Measurements from ENCODE around the gene KIAA0825.

The KIAA0825 gene, protein sequence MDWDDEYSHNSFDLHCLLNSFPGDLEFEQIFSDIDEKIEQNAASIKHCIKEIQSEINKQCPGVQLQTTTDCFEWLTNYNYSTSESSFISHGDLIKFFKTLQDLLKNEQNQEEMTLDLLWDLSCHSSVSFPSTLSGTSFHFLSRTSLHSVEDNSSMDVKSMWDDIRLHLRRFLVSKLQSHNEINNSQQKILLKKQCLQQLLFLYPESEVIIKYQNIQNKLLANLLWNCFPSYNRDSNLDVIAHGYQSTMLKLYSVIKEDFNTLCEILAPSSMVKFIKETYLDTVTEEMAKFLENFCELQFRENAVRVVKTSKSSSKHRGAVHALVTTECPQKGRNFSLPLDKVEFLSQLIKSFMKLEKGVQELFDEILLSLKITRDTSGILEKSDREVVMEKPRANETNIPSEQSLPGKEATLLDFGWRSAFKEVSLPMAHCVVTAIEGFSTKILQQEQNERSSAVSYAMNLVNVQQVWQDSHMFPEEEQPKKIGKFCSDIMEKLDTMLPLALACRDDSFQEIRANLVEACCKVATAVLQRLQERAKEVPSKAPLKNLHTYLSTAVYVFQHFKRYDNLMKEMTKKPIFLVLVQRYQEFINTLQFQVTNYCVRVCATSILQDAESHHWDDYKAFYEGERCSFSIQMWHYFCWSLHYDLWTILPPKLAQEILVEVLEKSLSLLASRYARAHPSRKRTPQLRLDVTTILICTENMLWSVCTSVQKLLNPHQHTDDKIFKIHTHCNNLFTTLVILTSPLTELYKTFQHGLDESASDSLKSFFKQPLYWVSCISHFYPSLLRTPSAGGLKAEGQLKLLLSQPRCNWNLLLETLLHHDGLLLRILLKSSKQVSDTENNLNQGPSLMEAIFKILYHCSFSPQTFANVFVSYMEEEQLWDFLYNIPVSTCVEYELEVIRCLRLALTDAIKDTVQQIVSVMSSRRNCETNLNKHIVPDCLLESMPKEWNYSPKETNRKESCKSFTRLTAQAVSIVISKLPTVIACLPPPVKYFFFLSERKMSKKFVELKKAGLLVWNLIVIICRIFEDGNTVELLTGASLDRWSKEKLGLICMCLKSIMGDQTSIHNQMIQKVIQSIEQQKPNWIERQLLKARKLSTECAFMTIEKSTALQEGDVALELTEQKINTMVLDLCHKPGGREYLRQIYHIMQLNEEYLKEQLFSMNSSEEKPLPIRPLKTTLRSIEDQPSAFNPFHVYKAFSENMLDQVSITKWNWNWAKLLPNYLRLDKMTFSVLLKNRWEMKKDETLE (N-terminal part only)

GRCh38 chr5:94618493-94619328 lies at the start of gene KIAA0825, which contains the start of gene SLF1:
Gene KIAA0825, minus strand, starts transcription at chr5:94618604. Its CDS starts 81,478 bp downstream, at chr5:94537126.
Gene SLF1, plus strand, starts transcription at chr5:94618669. Its CDS starts 10,142 bp downstream, at chr5:94628811.
- peak; percentile 92 for DNase-seq (ENCODE audit: low spot score)

GRCh38 chr5:94667937-94668336 lies 49.5 kb upstream of the KIAA0825 start:
- DNase-seq (ENCODE audit: low spot score) = no peak

DNA sequence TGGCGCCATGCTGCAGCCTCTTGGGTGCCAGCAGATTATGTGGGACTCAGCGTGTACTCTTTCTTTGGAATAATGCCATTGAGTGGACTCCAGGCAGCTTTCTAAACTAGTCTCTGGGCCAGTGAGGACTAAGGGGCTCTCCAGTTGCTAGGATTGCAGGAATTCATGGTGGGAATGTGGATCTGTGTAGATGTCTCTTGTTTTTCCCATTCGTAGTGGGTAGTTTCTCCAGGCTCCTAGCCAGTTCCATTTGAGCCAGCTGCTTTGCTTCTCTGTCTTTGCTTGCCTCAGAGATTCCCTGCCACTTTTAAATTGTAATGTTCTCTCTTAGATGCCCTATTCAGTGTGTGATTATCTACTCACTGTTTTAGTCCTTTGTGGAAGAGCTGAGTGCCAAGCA lies 42.7 kb upstream of the KIAA0825 start:
- DNase-seq (ENCODE audit: low spot score) = no peak

DNA sequence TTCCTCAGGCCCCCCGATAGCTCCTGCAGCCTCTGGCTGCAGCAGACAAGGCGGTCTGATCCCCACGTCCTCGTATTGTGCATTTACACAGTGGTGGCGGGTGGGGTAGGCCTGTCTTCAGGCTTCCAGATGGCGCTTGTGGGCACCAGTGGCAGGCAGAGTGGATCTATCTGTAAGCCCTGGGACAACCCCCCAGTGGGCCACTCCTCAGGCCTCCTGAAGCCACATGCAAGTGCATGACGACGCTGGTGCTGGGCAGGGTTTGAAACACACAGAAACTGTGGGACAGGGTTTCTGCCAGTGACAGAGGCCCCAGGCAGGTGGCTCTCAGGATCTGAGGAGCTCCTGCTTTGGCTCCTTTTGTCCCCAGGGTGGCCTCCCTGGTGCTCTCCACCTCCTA lies 42.1 kb upstream of the KIAA0825 start:
- no peak for DNase-seq (ENCODE audit: low spot score)

GRCh38 chr5:94658272-94658671 lies 39.9 kb upstream of the KIAA0825 start:
- no peak for DNase-seq (ENCODE audit: low spot score)

DNA sequence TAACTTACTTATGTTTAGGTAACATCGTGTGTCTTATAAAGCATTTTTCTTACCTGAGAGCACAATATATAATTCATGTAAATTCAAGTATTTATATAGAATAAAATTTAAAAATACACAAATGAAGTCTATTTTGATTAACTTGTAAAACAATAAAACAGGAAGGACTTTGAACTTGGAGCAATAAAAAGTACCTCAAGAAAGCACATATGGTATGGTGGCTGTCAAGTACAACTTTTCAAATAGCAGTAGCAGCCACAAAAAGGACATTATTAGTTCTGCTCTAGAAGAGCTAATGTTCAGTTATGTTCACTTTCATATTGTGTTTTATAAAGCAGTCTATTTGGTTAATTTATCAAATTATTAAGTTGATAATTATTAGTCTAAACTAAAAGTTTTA lies 31.5 kb upstream of the KIAA0825 start:
- no peak for DNase-seq (ENCODE audit: low spot score)

DNA sequence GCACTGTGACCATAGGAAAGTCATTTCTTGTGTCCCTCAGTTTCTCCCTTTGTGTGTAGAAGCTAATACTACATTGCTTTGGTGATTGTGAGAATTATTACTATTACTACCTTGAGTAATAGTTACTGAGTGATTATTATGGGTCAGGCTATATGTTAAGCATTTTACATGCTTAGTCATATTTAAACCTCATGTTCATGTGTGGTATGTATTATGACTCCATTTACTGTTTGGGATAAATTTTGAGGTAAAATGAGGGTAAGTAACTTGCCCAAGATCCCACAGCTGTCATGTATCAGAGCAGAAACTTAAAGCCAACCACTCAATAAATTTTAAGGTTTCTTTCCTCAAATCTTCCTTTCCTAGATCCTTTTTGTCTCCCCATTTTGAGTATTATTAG lies 28.4 kb upstream of the KIAA0825 start:
- DNase-seq (ENCODE audit: low spot score) = no peak

DNA sequence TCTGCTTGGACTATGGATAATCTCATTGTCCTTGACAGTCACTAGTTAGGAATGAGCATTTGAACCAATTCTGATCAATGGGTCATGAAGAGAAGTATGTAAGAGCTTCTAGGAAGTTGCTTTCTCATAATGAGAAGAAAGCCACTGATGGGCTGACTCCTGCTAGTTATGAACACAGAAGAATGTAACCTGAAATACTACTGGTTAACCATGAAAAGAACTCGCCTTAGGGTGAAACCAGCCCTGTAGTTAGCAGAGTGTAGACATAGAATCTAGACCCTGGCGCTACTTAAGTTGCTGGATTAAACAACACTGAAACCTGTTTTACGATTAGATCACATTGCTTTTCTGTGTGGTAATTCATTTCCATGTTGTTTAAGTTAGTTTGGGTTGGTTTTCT lies 26.6 kb upstream of the KIAA0825 start:
- DNase-seq (ENCODE audit: low spot score) = no peak

DNA sequence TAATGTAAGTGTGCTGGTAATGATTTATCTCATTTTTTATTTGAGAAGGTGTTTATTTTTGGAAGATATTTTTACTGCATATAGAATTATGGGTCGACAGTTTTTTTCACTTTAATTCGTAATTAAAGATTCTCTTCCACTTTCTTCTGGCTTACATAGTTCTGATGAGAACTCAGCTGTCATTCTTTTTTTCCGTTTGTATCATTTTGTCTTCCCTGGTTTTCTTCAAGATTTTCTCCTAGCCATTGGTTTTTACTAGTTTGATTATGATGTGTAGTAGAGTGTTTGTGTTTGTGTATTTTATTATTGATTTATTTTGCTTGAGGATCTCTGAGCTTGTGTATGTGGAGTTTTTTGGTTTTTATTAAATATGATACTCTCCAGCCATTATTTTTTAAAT lies 21.8 kb upstream of the KIAA0825 start:
- no peak for DNase-seq (ENCODE audit: low spot score)

GRCh38 chr5:94632024-94632423 lies 13.6 kb upstream of the KIAA0825 start:
- no peak for DNase-seq (ENCODE audit: low spot score)

GRCh38 chr5:94627191-94627590 lies 8.8 kb upstream of the KIAA0825 start:
- no peak for DNase-seq (ENCODE audit: low spot score)

GRCh38 chr5:94623877-94624276 lies 5.5 kb upstream of the KIAA0825 start:
- no peak for DNase-seq (ENCODE audit: low spot score)

DNA sequence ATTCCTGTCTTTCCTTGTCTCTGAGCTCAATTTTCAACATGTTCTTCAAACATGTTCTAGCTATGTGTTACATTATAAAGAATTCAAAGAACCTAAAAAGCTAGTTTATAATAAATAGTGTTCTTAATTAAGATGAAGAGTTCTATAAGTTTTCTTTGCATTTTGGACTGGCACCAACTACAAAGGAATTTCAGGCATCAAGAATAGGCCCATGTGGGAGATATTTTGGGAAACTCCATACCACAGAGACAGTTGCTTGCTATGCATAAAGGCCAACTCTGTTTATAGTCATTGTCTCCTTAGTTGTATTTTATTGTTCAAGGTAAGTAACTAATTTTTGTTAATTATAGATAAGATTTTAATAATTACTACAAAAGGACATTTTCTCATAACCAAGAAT lies 4.6 kb upstream of the KIAA0825 start:
- DNase-seq (ENCODE audit: low spot score) = no peak

- DNase-seq (ENCODE audit: low spot score) = no peak
These were observed 3.4 kb upstream of the KIAA0825 start for GRCh38 chr5:94621763-94622162.

- DNase-seq (ENCODE audit: low spot score) = no peak
These were observed 1.9 kb upstream of the KIAA0825 start for GRCh38 chr5:94620256-94620655.

DNA sequence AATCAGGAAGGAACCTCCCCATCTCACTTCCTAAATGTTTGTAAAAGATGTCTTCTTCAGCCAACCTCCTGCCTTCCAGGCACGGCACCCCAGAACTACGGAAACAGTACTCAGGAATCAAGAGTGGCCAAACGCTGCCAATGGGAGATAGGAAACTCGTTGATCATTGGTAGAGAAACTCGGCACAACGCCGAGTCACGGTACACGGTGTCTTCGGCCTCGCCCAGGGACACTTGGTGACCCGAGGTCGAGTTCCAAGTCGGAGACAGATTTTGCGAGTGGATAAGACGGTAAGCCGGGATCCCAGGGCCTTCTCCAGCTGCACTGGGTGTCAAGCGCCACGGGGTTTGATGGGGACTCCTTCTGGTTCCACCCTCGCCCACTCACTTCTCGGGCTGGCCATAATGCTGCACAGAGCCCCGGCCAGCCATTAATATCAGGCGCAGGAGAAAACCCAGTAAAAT lies 343 bp downstream of the KIAA0825 start:
- DNase-seq (ENCODE audit: low spot score) = peak; percentile 38

DNA sequence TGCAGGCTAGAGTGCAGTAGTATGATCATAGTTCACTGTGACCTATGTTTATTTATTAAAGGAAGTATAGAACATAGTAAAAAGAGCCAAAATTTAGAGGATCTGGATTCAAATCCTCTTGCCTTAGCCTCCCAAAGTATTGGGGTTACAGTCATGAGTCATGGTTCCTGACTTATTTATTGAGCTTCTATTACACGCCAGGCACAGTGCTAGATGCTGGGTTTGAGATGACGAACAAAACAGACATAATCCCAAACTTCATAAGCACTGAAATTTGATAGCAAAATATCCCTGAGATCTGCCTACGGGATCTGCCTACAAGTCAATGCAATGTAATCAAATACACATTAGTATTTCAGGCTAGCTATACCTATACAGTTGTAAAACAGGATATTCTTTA lies 2.5 kb downstream of the KIAA0825 start:
- no peak for DNase-seq (ENCODE audit: low spot score)

DNA sequence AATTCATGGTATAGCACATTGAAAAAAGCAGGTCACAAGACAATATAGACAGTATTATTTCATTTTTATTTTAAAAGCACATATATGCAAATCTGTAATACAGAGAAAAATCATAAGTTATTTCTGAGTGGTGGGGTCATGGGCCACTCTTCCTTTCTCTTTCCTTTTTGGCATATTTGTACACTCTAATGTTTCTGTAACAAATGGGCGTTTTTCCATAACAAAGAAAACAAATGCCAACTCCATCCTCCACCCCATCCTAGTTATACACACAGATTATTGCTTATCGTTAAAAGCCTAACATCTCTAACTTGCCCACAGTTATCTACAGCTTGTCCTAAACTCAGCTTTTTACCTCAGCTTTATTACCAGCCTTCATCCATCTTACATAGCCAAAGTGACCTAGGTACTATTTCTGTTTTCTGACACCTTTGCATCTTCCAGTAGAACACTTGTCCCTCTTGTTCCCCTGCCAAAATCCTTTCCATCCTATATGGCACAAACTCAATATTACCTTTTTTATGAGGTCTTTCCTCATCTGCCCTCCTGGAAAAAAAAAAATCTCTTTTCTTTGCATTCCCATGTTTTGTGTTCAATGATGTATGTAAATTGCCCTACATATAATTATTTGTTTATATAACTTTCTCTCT lies 4.1 kb downstream of the KIAA0825 start:
- no peak for DNase-seq (ENCODE audit: low spot score)

DNA sequence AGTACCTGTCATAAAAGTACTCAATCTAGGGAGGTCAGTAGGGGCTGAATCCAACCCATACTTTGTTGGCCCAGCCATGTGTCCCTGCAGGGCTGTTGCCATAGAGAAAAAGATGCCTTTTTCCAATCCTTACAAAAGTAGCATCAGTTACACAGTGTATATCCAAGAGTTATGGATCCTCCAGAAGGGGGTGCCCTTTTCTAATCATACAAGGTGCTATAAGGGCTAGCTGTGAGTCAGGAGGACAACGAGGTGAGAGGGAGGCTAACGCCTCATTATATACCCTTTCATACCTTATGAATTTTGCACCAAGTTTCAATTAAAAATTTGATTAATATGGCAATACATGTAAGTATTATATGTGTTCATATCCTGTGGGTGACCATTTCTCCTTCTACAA lies 4.8 kb downstream of the KIAA0825 start:
- peak; percentile 34 for DNase-seq (ENCODE audit: low spot score)

- no peak for DNase-seq (ENCODE audit: low spot score)
These were observed 23.0 kb downstream of the KIAA0825 start for GRCh38 chr5:94595281-94595840.
